Measurements from ENCODE around the gene FDXR. TPM values are rescaled to one million over a fixed set of nuclear protein-coding genes. Genes with fewer than 3 reads are reported as not detected.
A peak's percentile ranks its signal among the peaks of the same experiment; 100 is the strongest.
"Not testable (repeated sequence)": the region's sequence is repeated elsewhere in the genome, so short reads cannot be mapped to it uniquely, and the experiment has no call there.

FDXR gene
- total RNA-seq, 1 experiment from 2014 or later = 22.1 TPM

DNA sequence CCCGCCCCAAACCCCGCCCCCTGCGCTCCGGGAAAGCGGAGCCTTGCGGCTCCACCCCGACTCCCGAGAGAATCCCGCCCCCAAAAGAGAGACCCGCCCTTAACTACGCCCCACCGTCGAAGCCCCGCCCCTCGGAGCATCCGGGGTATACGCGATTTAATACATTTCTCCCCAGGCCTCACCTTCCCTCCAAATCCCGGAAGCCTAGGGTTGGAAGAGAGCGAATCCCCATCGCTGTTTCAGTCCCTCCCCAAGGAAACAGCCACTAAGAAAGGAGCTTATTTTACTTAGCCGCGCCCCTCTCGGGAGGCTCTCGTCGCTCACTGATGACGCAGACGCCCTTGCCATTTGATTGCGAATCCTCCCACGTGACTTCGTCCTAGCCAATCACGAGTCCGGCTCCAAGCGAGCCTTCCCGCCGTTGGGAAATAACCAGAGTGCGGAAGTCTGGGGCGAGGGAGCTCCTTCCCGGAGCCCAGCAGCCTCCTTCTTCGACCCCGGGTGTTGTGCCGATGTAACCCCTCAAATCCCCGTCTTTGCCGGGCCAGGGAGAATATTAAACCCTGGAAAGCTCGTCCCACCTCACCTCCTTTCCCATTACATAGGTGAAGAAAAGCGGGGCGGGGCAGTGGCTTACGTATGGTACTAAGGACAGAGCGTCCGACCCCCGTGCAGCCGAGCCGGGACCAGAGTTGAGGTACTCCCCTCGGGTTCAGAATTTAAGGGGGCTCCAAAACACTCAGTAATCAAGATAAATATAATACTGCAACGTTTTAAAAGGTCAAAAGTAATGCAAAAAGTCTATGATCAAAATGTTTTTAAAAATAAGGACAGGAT, 461 bp upstream of the FDXR start:
- peak; percentile 100 for DNase-seq (ENCODE audit: low spot score)

GRCh38 chr17:74871356-74872076, 1.3 kb downstream of the FDXR start:
- DNase-seq (ENCODE audit: low spot score) = no peak

DNA sequence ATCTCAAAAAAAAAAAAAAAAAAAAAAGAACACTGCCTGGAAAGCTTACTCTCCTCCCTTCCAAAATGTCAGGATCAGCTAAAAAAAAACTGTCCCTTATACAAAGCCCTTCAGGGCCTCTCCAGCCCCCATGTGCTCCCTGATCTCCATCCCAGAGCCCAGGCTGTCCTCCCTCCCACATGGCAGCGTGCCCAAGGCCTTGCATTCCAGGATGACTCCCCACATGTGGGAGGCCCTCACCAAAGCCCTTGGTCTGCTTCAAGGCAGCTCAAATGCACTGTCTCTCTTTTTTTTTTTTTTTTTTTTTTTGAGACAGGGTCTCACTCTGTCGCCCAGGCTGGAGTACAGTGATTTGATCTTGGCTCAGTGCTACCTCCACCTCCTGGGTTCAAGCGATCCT, 2.3 kb downstream of the FDXR start:
- peak; percentile 40 for DNase-seq (ENCODE audit: low spot score)

GRCh38 chr17:74870028-74870427, 2.8 kb downstream of the FDXR start:
- DNase-seq (ENCODE audit: low spot score) = not testable (repeated sequence)

- DNase-seq (ENCODE audit: low spot score) = no peak
Observed at GRCh38 chr17:74868908-74869255, 3.9 kb downstream of the FDXR start.

DNA sequence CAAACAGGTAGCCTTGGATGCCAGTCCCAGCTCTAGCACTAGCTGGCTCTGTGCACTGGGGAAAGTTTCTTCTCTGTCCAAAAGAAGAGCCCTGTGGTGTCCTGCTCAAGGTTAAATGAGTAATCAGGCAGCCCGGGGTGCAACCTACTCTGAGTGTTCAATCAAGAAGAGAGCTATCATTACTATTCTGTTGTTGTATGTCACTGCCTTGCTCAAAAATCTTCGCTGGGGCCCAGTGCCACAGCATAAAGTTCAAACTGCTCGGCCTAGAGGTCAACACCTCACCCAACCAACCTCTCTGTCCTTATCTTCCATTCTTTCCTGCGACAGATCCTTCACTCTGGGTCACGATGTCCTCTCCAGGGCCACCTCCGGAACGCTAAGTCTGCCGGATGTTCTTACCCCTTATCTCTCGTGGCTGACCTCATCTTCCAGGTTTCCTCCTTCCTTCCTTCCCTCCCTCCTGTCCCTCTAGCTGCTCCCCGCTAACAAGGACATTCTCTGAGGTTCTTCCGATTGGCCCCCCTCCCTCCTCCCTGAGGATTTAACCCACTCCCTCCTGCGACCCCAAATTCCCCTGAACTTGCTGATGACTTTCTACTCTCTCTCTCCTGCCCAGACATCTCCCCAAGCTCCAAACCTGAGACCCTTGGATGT, 4.4 kb downstream of the FDXR start:
- DNase-seq (ENCODE audit: low spot score) = no peak

DNA sequence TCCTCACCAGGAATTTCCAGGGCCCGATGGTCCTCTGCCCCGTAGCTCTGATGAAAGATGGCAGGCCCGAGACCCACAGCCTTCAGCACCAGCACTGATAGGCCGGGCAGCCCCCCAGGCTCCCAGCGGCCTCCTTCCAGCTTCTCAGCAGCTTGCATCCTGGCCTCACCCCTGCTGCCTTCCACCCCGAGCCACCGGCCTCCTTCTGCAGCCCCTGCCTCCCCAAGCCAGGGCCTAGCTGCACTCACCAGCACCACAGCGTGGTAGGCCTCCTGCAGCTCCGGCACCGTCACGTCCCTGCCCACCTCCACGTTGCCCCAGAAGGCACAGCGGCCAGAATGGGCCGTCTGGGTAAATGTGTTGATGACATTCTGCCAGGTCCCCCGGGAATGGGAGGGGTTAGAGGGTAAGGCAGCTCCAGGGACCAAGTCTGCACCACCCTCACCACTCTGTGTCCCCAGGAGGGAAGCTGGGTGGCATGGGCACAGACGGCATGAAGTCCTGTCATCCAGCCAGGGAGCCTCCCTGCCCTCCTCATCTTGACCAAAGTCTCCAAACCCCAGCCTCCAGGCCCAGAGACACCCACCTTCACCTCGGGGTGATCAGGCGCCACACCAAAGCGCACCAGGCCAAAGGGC, 6.5 kb downstream of the FDXR start:
- no peak for DNase-seq (ENCODE audit: low spot score)

- DNase-seq (ENCODE audit: low spot score) = no peak
Observed at GRCh38 chr17:74865504-74866197, 7.1 kb downstream of the FDXR start.

- peak; percentile 52 for DNase-seq (ENCODE audit: low spot score)
Observed at GRCh38 chr17:74864866-74865395, 7.9 kb downstream of the FDXR start.

DNA sequence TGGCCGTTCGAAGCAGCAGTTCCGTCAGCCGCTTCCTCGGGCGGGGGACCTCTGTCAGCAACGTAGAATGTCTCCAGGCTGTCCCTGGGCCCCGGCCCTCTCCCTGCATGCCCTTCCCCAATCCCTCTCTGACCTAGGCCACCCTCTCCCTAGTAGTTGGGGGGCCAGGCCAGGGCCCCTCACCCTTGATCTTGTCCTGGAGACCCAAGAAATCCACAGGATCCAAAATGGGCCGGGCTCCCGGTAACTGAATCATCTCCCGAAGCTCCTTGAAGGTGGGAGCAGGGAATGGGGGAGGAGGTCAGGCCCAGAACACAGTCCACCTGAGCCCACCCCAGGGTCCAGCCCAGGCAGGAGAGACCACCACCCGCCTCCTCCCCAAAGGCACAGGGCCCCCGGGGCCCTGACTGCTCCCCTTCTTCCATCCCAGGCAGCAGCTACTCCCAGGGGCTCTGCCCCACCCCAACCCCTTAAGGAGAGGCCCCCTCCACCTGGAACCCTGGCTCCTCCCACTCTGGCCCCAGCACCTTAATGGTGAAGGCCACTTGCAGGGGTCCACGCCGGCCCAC, 8.4 kb downstream of the FDXR start:
- DNase-seq (ENCODE audit: low spot score) = no peak

DNA sequence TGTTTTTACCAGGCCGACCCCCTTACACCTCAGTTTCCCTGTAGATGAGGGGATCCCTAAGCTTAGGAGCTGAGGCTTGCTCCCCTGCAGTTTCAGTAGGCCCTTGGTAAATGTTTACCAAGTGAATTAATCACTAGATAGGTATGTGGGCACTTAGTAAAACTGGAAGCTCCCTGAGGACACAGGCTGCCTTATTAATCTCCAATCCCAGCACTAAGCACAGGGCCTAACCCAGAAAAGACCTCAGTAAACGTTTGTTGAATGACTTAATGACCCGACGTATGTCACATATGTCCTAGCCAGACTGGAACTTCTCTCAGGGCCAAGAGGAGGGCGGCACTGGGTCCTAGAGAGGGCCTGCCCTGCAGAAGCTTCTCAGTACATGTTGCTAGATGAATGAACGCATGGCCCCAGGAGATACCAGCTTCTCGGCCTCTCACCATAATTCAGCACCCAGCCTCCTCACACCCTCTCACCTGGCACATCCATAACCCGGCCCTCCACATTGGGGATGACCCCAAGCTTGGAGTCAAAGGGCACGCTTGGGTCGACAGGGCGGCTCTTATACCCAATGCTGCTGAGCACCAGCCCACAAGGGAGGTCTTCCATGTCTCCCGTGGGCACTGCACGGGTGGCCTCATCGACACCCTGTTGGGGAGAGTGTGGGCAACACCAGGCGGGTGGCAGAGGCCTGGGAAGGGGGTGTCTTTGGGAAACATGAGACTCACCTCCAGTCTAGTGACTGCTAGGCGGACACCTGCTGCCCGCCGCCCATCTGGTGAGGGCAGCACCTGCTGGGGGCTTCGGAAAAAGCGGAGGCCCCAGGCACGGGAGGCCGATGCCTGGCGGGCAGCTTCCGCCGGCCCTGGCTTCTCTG, 9.1 kb downstream of the FDXR start:
- no peak for DNase-seq (ENCODE audit: low spot score)

GRCh38 chr17:74862919-74863318, 9.9 kb downstream of the FDXR start:
- DNase-seq (ENCODE audit: low spot score) = no peak

- no peak for DNase-seq (ENCODE audit: low spot score)
Observed at GRCh38 chr17:74862108-74862901, 10.5 kb downstream of the FDXR start.

- DNase-seq (ENCODE audit: low spot score) = no peak
Observed at GRCh38 chr17:74861662-74862107, 11.1 kb downstream of the FDXR start.

- no peak for DNase-seq (ENCODE audit: low spot score)
Observed at GRCh38 chr17:74860872-74861661, 11.7 kb downstream of the FDXR start.

DNA sequence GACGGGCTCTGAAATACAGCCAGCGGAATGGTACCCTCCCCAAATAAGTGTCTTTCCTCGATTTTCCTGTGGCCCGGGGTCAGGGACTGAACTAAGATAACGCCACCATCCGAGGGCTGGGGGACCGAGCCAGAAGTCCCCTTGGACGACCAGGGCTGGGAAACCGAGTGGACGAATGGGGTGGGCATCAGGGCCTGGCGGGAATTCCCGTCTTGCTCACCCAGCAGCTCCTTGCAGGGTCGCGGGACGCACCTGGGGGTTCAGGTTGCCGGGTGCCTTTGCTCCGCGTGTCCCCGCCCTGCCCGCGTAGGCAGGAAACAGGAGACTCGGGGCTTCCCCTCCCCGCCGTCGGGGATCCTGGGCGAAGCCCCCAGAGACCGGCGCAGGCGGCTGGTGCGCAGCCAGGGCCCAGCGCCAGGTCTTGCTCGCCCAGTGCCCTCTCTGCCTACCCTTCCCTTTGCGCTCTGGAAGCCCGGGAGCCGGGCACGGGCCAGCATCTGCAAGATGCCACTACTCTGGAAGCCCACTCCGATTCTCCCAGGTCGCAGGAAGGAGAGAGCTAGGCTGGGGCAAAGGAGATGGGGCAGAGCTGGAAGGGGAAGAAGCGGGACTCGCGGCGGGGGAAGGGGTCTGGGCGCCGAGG, 12.4 kb downstream of the FDXR start:
- DNase-seq (ENCODE audit: low spot score) = no peak

DNA sequence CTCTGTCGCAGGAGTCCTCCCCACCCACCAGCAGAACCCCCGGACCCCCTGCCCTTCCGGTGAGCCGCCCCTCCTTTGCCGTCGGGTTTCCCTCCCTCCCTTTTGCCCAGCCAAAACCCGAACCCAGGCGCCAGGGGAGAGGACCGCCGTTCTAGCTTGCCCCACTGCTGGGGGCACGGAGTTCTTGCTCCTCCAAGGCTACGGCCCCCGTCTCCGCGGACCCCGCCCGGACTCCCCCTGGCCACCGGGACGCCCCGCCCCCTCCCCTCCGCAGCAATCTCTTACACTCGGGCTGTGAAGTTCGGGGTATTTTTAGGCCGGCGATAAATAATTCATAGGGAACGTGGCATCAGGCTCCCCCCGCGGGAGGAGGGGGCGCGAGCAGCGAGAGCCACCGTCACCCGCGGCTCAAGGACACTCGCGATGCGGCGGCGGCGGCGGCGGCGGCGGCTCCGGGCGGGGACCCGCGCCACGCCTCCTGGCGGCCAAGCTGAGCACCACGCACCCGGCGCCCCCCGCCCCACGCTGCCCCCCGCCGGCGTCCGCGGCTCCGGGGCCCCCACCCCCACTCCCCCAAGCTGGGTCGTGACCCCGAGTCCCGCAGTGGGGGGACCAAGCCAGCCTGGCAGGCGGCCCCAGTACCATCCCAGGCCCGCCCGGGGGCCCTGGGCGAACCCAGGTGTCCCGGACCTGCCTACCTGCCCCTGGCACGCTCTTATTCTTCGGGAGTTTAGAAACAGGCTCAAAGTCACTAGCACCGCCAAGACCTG, 13.2 kb downstream of the FDXR start, which contains the start of gene GRIN2C:
Gene GRIN2C (minus strand): TSS at position 427 of the 770 bp plus-strand sequence. CDS start 4,793 bp downstream, outside the sequence.
- no peak for DNase-seq (ENCODE audit: low spot score)

Measured in H4 (cell line).